DND-41 (cell line): ENCODE data around the gene CARMIL1.
A peak's percentile ranks its signal among the peaks of the same experiment; 100 is the strongest.

Experiments
- ATAC-seq: fragments of 200-7000 bp; cut with Tn5 transposase; 3 replicates; pipeline ENCODE4 v1.9.1; 2021; ENCODE audit warnings: low read depth; ENCODE audit not compliant: insufficient read depth
- DNase-seq: peaks from one replicate; pipeline ENCODE4 v3.0.0-alpha.2; 2020
- H2AFZ ChIP-seq: 2 replicates; pipeline ENCODE4 v1.6.0; 2012; ENCODE audit warnings: low read depth, low read length
- H3K27ac ChIP-seq: 2 replicates; pipeline ENCODE4 v1.5.1; 2012; ENCODE audit warnings: low read length, inconsistent platforms
- H3K27me3 ChIP-seq: fragments of 200-600 bp; sonication (generic); 2 replicates; pipeline ENCODE4 v1.6.0; 2012; ENCODE audit warnings: low read length, mild to moderate bottlenecking, inconsistent platforms; ENCODE audit not compliant: insufficient read depth, poor library complexity
- H3K36me3 ChIP-seq: 2 replicates; pipeline ENCODE4 v1.5.1; 2012; ENCODE audit warnings: low read length, inconsistent platforms; ENCODE audit not compliant: insufficient read depth
- H3K4me1 ChIP-seq: 2 replicates; pipeline ENCODE4 v1.5.1; 2012; ENCODE audit warnings: mild to moderate bottlenecking, low read length; ENCODE audit not compliant: insufficient read depth
- H3K4me2 ChIP-seq: 2 replicates; pipeline ENCODE4 v1.6.0; 2012; ENCODE audit warnings: mild to moderate bottlenecking, moderate library complexity, low read length, inconsistent platforms; ENCODE audit not compliant: insufficient read depth
- H3K4me3 ChIP-seq, 2 experiments: fragments of 200-600 bp in 1 of 2; shearing (Covaris generic) in 1 of 2; 2 replicates each; pipeline ENCODE4 v1.5.1; 2012 to 2016; ENCODE audit warnings: inconsistent platforms in 2 of 2, low read length in 2 of 2, mild to moderate bottlenecking in 2 of 2, low read depth in 1 of 2, moderate library complexity in 1 of 2
- H3K79me2 ChIP-seq: 2 replicates; pipeline ENCODE4 v1.6.0; 2012; ENCODE audit warnings: low read length, inconsistent platforms; ENCODE audit not compliant: insufficient read depth
- H3K9ac ChIP-seq: 2 replicates; pipeline ENCODE4 v1.6.0; 2012; ENCODE audit warnings: low read depth, mild to moderate bottlenecking, inconsistent platforms, low read length, moderate library complexity
- H3K9me3 ChIP-seq: 2 replicates; pipeline ENCODE4 v1.5.1; 2012; ENCODE audit warnings: low read length, moderate library complexity, mild to moderate bottlenecking, inconsistent platforms; ENCODE audit not compliant: insufficient read depth, severe bottlenecking
- H4K20me1 ChIP-seq: 2 replicates; pipeline ENCODE4 v1.6.0; 2012; ENCODE audit warnings: low read length; ENCODE audit not compliant: insufficient read depth
- CTCF ChIP-seq: IDR thresholded peaks from 2 replicates; pipeline ENCODE4 v1.5.1; 2012; ENCODE audit warnings: borderline replicate concordance, low read length, moderate library complexity, mild to moderate bottlenecking; ENCODE audit not compliant: poor library complexity, severe bottlenecking; ENCODE audit errors: extremely low read depth
- EZH2 ChIP-seq: IDR thresholded peaks from 3 replicates; pipeline ENCODE4 v1.6.1; 2012; ENCODE audit warnings: borderline replicate concordance, low read depth, mild to moderate bottlenecking, moderate library complexity, low read length, inconsistent platforms; ENCODE audit not compliant: severe bottlenecking

CARMIL1 gene

DNA sequence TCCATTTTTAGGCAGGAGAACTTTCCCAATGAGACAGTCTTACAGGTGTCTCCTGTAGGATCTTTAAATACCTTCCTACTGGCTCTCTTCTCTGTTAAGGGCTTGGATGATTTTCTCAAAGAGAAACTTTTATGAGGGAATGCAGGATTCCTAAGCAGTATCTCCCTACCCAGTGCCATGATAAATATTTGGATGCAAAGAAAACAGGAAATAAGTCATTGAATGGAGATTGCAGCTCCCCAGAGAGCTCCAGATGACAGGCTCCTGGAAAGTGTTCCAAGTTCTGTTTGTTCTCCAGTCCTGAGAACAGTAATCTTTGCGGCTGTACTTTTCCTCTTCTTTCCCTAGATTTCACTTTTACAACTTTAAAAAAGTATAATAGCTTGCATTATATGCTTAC, 370.4 kb downstream of the CARMIL1 start:
- Histone ChIP-seq H3K4me1 (no peaks in the 10 kb centered on the region), H3K9ac (no peak overlapping the region), H3K36me3 (no peaks in the 10 kb centered on the region), H3K4me3 (no peak overlapping the region), H3K27ac (no peak overlapping the region), H3K9me3 (no peaks in the 10 kb centered on the region), H3K27me3 (peaks cover 8% of the 10 kb centered on the region), H3K79me2 (no peaks in the 10 kb centered on the region), H3K4me2 (no peak overlapping the region), H4K20me1 (no peaks in the 10 kb centered on the region), H2AFZ (no peak overlapping the region)
- ATAC-seq (no peak), DNase-seq (no peak)
- no peak for TF ChIP-seq CTCF
- no peak for TF ChIP-seq EZH2

- H3K36me3 ChIP-seq, result no peaks in the 10 kb centered on the region
- H4K20me1 ChIP-seq, result no peaks in the 10 kb centered on the region
- DNase-seq (peak; percentile 17), ATAC-seq (no peak)
- H3K4me1 ChIP-seq, result no peaks in the 10 kb centered on the region
- H3K79me2 ChIP-seq, result no peaks in the 10 kb centered on the region
- H3K4me2 ChIP-seq, result no peak within 1 kb of the TSS
- H3K27me3 ChIP-seq, result peaks cover 5% of the 10 kb centered on the region
- no peaks in the 10 kb centered on the region for H3K9me3 ChIP-seq
- H3K27ac ChIP-seq, result no peak within 1 kb of the TSS
- H3K4me3 ChIP-seq, result no peak within 1 kb of the TSS
- no peak within 1 kb of the TSS for H2AFZ ChIP-seq
- TF ChIP-seq EZH2 (no peak), CTCF (no peak)
- H3K9ac ChIP-seq, result no peak within 1 kb of the TSS
These were observed 372.9 kb downstream of the CARMIL1 start, which contains the start of gene SCGN for GRCh38 chr6:25652007-25652515. Gene SCGN, plus strand, starts transcription at chr6:25652215. Its CDS starts 189 bp downstream, at chr6:25652404.

- H3K79me2 ChIP-seq, result no peaks in the 10 kb centered on the region
- ATAC-seq (no peak), DNase-seq (no peak)
- H3K36me3 ChIP-seq, result no peaks in the 10 kb centered on the region
- H3K4me2 ChIP-seq, result no peak overlapping the region
- H3K9ac ChIP-seq, result no peak overlapping the region
- no peaks in the 10 kb centered on the region for H3K9me3 ChIP-seq
- TF ChIP-seq EZH2, result no peak
- no peak for TF ChIP-seq CTCF
- no peak overlapping the region for H2AFZ ChIP-seq
- no peak overlapping the region for H3K27ac ChIP-seq
- peaks cover 3% of the 10 kb centered on the region for H3K27me3 ChIP-seq
- H4K20me1 ChIP-seq, result no peaks in the 10 kb centered on the region
- H3K4me1 ChIP-seq, result no peaks in the 10 kb centered on the region
- H3K4me3 ChIP-seq, result no peak overlapping the region
These were observed 376.5 kb downstream of the CARMIL1 start for GRCh38 chr6:25655723-25656122.

- Histone ChIP-seq H2AFZ (no peak overlapping the region), H3K27ac (no peak overlapping the region), H3K4me2 (no peak overlapping the region), H4K20me1 (no peaks in the 10 kb centered on the region), H3K4me3 (no peak overlapping the region), H3K27me3 (peaks cover 3% of the 10 kb centered on the region), H3K9ac (no peak overlapping the region), H3K4me1 (no peaks in the 10 kb centered on the region), H3K9me3 (no peaks in the 10 kb centered on the region), H3K79me2 (no peaks in the 10 kb centered on the region), H3K36me3 (no peaks in the 10 kb centered on the region)
- ATAC-seq (no peak), DNase-seq (no peak)
- TF ChIP-seq CTCF, result no peak
These were observed 380.6 kb downstream of the CARMIL1 start for GRCh38 chr6:25659633-25660368.
